Omental fat pad (tissue), 4 donors: ENCODE measurements around the gene BLTP2. TPM values are rescaled to one million over a fixed set of nuclear protein-coding genes. Genes with fewer than 3 reads are reported as not detected.
A peak's percentile ranks its signal among the peaks of the same experiment; 100 is the strongest.
"Not testable (repeated sequence)": the region's sequence is repeated elsewhere in the genome, so short reads cannot be mapped to it uniquely, and the experiment has no call there.

Experiments used
- ATAC-seq: fragments of 150-250 bp; one replicate; pipeline ENCODE4 v1.9.1; 2016; ENCODE audit warnings: mild to moderate bottlenecking, moderate library complexity; ENCODE audit not compliant: low FRiP score
- DNase-seq: peaks from one replicate; pipeline ENCODE4 v3.0.0-alpha.2; 2019; ENCODE audit warnings: low spot score
- total RNA-seq, 4 donors: library from RNA; depleted of rRNA; stranded (reverse); fragments of >200 nt; gene quantifications; one replicate each; pipeline ENCODE4 v1.1.0, GENCODE V29; 2016
- TF ChIP-seq, protein P1 (sequence below), 3 donors: fragments of 450-650 bp; IDR thresholded peaks; one replicate each; pipeline ENCODE4 v1.5.1; 2016 to 2017; ENCODE audit warnings: antibody characterized with exemption in 3 of 3, mild to moderate bottlenecking in 3 of 3, moderate library complexity in 2 of 3

Gene BLTP2
- total RNA-seq, 4 donors from 2014 or later: 113 to 141 (median 121) TPM

DNA sequence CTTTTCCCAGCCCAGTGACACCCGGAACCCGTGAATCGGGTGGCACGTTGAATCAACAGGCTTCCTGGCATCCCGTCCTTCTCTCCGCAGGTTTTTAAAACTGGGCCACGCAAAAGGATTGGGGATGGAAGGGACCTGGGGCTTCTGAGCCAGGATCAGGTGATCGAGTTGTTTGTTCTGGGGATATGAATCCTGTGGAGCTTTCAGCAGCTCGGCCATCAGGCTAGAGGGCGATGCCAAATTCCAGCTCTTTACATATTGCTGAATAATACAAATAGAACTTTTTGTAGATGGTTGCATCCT lies 17.5 kb upstream of the BLTP2 start:
- DNase-seq (no peak), ATAC-seq (peak; percentile 3)
- TF ChIP-seq, protein P1, sequence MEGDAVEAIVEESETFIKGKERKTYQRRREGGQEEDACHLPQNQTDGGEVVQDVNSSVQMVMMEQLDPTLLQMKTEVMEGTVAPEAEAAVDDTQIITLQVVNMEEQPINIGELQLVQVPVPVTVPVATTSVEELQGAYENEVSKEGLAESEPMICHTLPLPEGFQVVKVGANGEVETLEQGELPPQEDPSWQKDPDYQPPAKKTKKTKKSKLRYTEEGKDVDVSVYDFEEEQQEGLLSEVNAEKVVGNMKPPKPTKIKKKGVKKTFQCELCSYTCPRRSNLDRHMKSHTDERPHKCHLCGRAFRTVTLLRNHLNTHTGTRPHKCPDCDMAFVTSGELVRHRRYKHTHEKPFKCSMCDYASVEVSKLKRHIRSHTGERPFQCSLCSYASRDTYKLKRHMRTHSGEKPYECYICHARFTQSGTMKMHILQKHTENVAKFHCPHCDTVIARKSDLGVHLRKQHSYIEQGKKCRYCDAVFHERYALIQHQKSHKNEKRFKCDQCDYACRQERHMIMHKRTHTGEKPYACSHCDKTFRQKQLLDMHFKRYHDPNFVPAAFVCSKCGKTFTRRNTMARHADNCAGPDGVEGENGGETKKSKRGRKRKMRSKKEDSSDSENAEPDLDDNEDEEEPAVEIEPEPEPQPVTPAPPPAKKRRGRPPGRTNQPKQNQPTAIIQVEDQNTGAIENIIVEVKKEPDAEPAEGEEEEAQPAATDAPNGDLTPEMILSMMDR (IDR thresholded peaks at IDR 0.05): no peak

DNA sequence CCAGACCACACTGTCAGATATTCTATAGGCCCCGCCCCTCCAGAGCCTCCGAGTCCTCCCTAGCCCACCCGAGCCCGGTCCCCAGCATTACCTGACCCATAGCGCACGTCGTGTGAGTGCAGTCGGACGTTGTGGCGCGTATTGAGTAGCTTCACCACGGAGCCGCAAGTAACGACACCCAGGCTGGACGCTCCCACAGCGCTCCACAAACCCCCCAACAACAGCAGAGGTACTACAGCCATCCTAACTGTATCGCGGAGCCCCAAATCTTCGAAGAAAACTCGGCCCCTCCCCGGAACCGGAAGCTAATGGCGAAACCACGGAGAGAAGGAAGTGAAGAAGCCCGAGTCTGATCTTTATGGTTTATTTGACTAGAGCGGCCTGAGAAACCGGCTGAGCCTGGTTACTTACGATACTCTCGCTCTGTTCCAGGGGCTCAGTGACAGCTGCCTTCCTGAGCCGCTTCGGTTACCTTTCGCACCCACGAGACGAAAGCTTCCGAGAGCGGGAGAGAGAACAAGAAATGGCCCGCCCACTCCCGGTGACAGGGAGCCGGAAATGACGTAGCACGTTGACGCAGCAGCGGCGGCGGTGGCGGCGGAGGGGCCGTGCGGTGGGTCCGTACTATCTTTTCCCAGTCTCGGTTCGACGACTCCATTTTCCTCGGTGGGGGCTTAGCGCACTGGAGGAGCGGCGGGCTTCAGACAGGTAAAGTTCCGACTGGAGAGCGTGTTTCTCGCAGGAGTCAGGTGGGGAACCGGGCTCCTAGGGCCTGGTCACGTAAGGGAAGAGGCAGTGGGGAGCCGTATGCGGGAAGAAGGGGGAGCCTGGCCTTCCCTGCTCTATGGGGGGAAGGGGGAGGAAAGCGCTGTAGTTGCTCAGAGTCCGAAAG lies 16.9 kb upstream of the BLTP2 start, which contains the start of the genes SDF2 and SUPT6H:
TSS of gene SDF2 (minus strand) at position 272 of the 892 bp plus-strand sequence. CDS start at position 242, 30 bp downstream.
TSS of gene SUPT6H (plus strand) at position 571 of the 892 bp plus-strand sequence. CDS start 11,197 bp downstream, outside the sequence.
- TF ChIP-seq, protein P1 (IDR thresholded peaks at IDR 0.05): no peak
- DNase-seq: peak; percentile 86
- peak; percentile 90 for ATAC-seq

DNA sequence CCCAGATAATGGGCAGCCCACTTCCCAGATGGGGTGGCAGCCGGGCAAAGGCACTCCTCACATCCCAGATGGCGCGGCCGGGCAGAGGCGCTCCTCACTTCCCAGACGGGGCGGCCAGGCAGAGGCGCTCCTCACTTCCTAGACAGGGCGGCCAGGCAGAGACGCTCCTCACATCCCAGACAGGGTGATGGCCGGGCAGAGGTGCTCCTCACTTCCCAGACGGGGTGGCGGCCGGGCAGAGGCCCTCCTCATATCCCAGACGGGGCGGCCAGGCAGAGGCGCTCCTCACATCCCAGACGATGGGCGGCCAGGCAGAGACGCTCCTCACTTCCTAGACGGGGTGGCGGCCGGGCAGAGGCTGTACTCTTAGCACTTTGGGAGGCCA lies 14.5 kb upstream of the BLTP2 start:
- not testable (repeated sequence) for ATAC-seq, DNase-seq

DNA sequence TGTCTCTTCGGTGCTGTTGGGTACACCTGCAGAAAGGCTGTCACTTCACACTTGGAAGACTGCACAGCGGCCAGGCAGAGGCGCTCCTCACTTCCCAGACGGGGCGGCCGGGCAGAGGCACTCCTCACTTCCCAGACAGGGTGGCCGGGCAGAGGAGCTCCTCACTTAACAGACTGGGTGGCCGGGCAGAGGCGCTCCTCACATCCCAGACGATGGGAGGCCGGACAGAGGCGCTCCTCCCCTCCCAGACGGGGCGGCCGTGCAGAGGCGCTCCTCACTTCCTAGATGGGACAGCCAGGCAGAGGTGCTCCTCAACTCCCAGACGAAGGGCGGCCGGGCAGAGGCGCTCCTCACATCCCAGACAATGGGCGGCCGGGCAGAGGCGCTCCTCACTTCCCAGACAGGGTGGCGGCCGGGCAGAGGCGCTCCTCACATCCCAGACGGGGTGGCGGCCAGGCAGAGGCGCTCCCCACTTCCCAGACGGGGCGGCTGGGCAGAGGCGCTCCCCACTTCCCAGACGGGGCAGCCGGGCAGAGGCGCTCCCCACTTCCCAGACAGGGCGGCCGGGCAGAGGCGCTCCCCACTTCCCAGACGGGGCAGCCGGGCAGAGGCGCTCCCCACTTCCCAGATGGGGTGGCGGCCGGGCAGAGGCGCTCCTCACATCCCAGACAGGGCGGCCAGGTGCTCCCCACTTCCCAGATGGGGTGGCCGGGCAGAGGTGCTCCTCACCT lies 14.0 kb upstream of the BLTP2 start:
- ATAC-seq, DNase-seq: not testable (repeated sequence)

DNA sequence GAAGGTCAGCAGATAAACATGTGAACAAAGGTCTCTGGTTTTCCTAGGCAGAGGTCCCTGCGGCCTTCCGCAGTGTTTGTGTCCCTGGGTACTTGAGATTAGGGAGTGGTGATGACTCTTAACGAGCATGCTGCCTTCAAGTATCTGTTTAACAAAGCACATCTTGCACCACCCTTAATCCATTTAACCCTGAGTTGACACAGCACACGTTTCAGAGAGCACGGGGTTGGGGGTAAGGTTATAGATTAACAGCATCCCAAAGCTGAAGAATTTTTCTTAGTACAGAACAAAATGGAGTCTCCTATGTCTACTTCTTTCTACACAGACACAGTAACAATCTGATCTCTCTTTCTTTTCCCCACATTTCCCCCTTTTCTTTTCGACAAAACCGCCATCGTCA lies 13.4 kb upstream of the BLTP2 start:
- DNase-seq, ATAC-seq: not testable (repeated sequence)

DNA sequence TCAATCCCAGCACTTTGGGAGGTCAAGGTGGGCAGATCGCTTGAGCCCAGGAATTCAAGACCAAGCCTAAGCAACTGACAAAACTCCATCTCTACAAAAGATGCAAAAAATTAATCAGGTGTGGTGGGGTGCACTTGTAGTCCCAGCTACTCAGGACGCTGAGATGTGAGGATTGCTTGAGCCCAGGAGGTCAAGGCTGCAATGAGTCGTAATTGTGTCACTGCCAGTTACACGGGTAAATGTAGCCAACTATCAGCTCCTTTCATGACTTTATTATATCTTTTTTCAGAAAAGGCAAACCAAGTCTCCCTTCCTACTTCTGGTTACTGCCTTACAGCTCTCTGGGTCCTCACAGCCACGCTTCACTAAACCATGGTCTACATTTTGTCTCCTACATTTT lies 12.8 kb upstream of the BLTP2 start:
- no peak for ATAC-seq

DNA sequence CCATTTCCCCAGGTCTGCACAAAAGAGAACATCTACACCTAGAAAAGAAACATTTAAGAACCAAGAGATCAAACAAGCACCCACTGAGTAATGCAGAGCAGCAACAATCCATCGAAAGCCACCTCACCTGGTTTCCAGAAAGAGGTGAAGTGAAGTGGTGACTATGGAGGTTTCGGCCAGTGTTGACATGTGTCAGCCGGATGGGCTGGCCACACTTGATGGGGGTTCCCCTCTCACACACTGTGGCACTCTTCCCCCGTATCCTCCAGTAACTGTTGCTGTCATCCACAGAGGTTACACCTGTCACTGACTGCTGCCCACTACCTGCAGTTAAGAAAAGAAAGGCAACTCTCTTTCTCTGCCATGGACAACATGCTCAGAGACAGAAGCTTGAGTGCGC lies 10.2 kb upstream of the BLTP2 start:
- ATAC-seq: no peak
- TF ChIP-seq, protein P1 (IDR thresholded peaks at IDR 0.05): no peak

More for the DNA sequence above, 12.8 kb upstream of the BLTP2 start:
- DNase-seq: no peak
- TF ChIP-seq, protein P1 (IDR thresholded peaks at IDR 0.05): no peak

DNA sequence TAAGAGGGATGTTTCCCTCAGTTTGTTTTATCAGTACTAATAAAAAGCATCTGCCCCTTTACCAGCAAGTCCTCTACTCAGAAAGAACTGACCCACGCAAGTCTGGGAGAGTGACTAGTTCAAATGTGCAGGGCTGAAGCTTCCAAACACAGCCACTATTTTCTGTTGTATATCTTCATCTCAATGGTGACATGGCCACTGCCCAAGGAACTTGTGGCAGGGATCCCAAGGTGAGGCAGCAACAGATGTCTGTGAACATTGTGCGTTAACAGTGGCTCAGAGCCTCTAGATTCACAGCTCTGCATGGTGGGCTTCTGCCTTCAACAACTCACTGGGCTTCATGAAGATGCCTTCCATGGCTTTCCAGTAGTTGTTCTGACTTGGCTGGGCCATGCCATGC lies 3.7 kb upstream of the BLTP2 start:
- DNase-seq (no peak), ATAC-seq (no peak)
- TF ChIP-seq, protein P1 (IDR thresholded peaks at IDR 0.05): no peak

More for the DNA sequence above, 10.2 kb upstream of the BLTP2 start:
- no peak for DNase-seq
